ENCODE data around the gene RHOH.
"Not testable (repeated sequence)": the region's sequence is repeated elsewhere in the genome, so short reads cannot be mapped to it uniquely, and the experiment has no call there.

Gene RHOH
- total RNA-seq, result 127 to 171 reads per million in 2 donors

GRCh38 chr4:40196724-40197281 is at the start of gene RHOH:
RHOH (plus strand) TSS chr4:40197031; CDS start chr4:40243387, 46,356 bp downstream.
- DNase-seq, result no peak

GRCh38 chr4:40147490-40147889 is 49.3 kb upstream of the RHOH start:
- not testable (repeated sequence) for DNase-seq

- no peak for DNase-seq
Measured at GRCh38 chr4:40149960-40150385, 46.9 kb upstream of the RHOH start.

GRCh38 chr4:40150932-40151331 is 45.9 kb upstream of the RHOH start:
- DNase-seq, result no peak

- no peak for DNase-seq
Measured at GRCh38 chr4:40152637-40153036, 44.2 kb upstream of the RHOH start.

- no peak for DNase-seq
Measured at GRCh38 chr4:40157436-40157835, 39.4 kb upstream of the RHOH start.

GRCh38 chr4:40160258-40160657 is 36.6 kb upstream of the RHOH start:
- no peak for DNase-seq

- no peak for DNase-seq
Measured at GRCh38 chr4:40164459-40164858, 32.4 kb upstream of the RHOH start.

GRCh38 chr4:40165916-40166315 is 30.9 kb upstream of the RHOH start:
- no peak for DNase-seq

GRCh38 chr4:40168070-40168469 is 28.8 kb upstream of the RHOH start:
- no peak for DNase-seq

- no peak for DNase-seq
Measured at GRCh38 chr4:40170588-40170987, 26.2 kb upstream of the RHOH start.

- DNase-seq, result no peak
Measured at GRCh38 chr4:40173470-40173875, 23.4 kb upstream of the RHOH start.

GRCh38 chr4:40176602-40177001 is 20.2 kb upstream of the RHOH start:
- DNase-seq, result no peak

- no peak for DNase-seq
Measured at GRCh38 chr4:40177591-40177990, 19.2 kb upstream of the RHOH start.

- DNase-seq, result no peak
Measured at GRCh38 chr4:40178672-40179071, 18.2 kb upstream of the RHOH start.

GRCh38 chr4:40179360-40179759 is 17.5 kb upstream of the RHOH start:
- DNase-seq, result no peak

- DNase-seq, result no peak
Measured at GRCh38 chr4:40180356-40180755, 16.5 kb upstream of the RHOH start.

- no peak for DNase-seq
Measured at GRCh38 chr4:40182001-40182400, 14.8 kb upstream of the RHOH start.

- no peak for DNase-seq
Measured at GRCh38 chr4:40182954-40183353, 13.9 kb upstream of the RHOH start.

- DNase-seq, result no peak
Measured at GRCh38 chr4:40183615-40184411, 13.0 kb upstream of the RHOH start.

- no peak for DNase-seq
Measured at GRCh38 chr4:40185830-40186664, 10.8 kb upstream of the RHOH start.

GRCh38 chr4:40186665-40187014 is 10.2 kb upstream of the RHOH start:
- DNase-seq, result no peak

- no peak for DNase-seq
Measured at GRCh38 chr4:40187386-40187906, 9.4 kb upstream of the RHOH start.

Measured in activated gamma-delta T cell (primary cell).